Glutamatergic neuron (in vitro differentiated cells): ENCODE results near the gene PTPRT. TPM values are rescaled to one million over a fixed set of nuclear protein-coding genes. Genes with fewer than 3 reads are reported as not detected.
A peak's percentile ranks its signal among the peaks of the same experiment; 100 is the strongest.

Experiments
- DNase-seq: peaks from one replicate; pipeline ENCODE4 v3.0.0; 2022
- H3K27ac Mint-ChIP-seq: one replicate; pipeline ENCODE4 v1.8.0; 2020; ENCODE audit warnings: mild to moderate bottlenecking, mixed read lengths, inconsistent platforms; ENCODE audit not compliant: unreplicated experiment
- H3K27me3 Mint-ChIP-seq: one replicate; pipeline ENCODE4 v1.8.0; 2020; ENCODE audit warnings: mild to moderate bottlenecking, moderate library complexity, mixed read lengths, inconsistent platforms; ENCODE audit not compliant: unreplicated experiment
- H3K36me3 Mint-ChIP-seq: one replicate; pipeline ENCODE4 v1.8.0; 2020; ENCODE audit warnings: mild to moderate bottlenecking, mixed read lengths, inconsistent platforms; ENCODE audit not compliant: unreplicated experiment
- H3K4me1 Mint-ChIP-seq: one replicate; pipeline ENCODE4 v1.8.0; 2020; ENCODE audit warnings: mild to moderate bottlenecking, low read depth, mixed read lengths, inconsistent platforms; ENCODE audit not compliant: unreplicated experiment
- H3K4me3 Mint-ChIP-seq: one replicate; pipeline ENCODE4 v1.8.0; 2020; ENCODE audit warnings: mild to moderate bottlenecking, mixed read lengths, inconsistent platforms; ENCODE audit not compliant: unreplicated experiment
- H3K9me3 Mint-ChIP-seq: one replicate; pipeline ENCODE4 v1.8.0; 2020; ENCODE audit warnings: mild to moderate bottlenecking, moderate library complexity, mixed read lengths, inconsistent platforms; ENCODE audit not compliant: unreplicated experiment
- CTCF ChIP-seq: fragments of 200-600 bp; sonication (generic); IDR thresholded peaks from one replicate; pipeline ENCODE4 v1.5.0; 2021; ENCODE audit not compliant: partially characterized antibody, unreplicated experiment
- total RNA-seq: library from RNA; stranded (reverse); fragmentation: NEBNext Ultra II Directional; extraction: Animal tissue kit (Norgen Biotek cat#: 25700); gene quantifications from one replicate; pipeline ENCODE4 v1.2.1, GENCODE V29; 2021; ENCODE audit not compliant: unreplicated experiment

Gene PTPRT
- total RNA-seq, 1 donor from 2014 or later = 1.9 TPM

GRCh38 chr20:43102394-43102793 lies 87.3 kb downstream of the PTPRT start:
- Mint-ChIP-seq H3K27me3 (peaks cover 1% of the 10 kb centered on the region), H3K27ac (no peak overlapping the region), H3K4me1 (peaks cover 5% of the 10 kb centered on the region), H3K4me3 (no peak overlapping the region), H3K36me3 (peaks cover 5% of the 10 kb centered on the region), H3K9me3 (peaks cover 3% of the 10 kb centered on the region)
- peak; percentile 54 for DNase-seq
- peak; percentile 69 for TF ChIP-seq CTCF

- Mint-ChIP-seq H3K9me3 (peaks cover 2% of the 10 kb centered on the region), H3K27me3 (peaks cover 1% of the 10 kb centered on the region), H3K27ac (no peak overlapping the region), H3K36me3 (peaks cover 12% of the 10 kb centered on the region), H3K4me1 (peaks cover 6% of the 10 kb centered on the region), H3K4me3 (no peak overlapping the region)
- DNase-seq = no peak
- no peak for TF ChIP-seq CTCF
Observed at GRCh38 chr20:43096931-43097260, 92.8 kb downstream of the PTPRT start.

- peak; percentile 54 for DNase-seq
- Mint-ChIP-seq H3K9me3 (peaks cover 2% of the 10 kb centered on the region), H3K36me3 (peaks cover 11% of the 10 kb centered on the region), H3K4me3 (no peak overlapping the region), H3K27me3 (peaks cover 1% of the 10 kb centered on the region), H3K4me1 (peaks cover 10% of the 10 kb centered on the region), H3K27ac (no peak overlapping the region)
- no peak for TF ChIP-seq CTCF
Observed at GRCh38 chr20:43096126-43096930, 93.4 kb downstream of the PTPRT start.

- no peaks in the 10 kb centered on the region for H3K9me3 Mint-ChIP-seq
- no peak overlapping the region for H3K27ac Mint-ChIP-seq
- no peaks in the 10 kb centered on the region for H3K27me3 Mint-ChIP-seq
- no peak for TF ChIP-seq CTCF
- H3K4me3 Mint-ChIP-seq = no peak overlapping the region
- peaks cover 11% of the 10 kb centered on the region for H3K36me3 Mint-ChIP-seq
- peaks cover 10% of the 10 kb centered on the region for H3K4me1 Mint-ChIP-seq
- no peak for DNase-seq
Observed at GRCh38 chr20:43095034-43095433, 94.7 kb downstream of the PTPRT start.

GRCh38 chr20:43092386-43093088 lies 97.2 kb downstream of the PTPRT start:
- no peaks in the 10 kb centered on the region for H3K9me3 Mint-ChIP-seq
- H3K36me3 Mint-ChIP-seq = peaks cover 11% of the 10 kb centered on the region
- no peak for TF ChIP-seq CTCF
- DNase-seq = no peak
- H3K27ac Mint-ChIP-seq = no peak overlapping the region
- peaks cover 10% of the 10 kb centered on the region for H3K4me1 Mint-ChIP-seq
- no peak overlapping the region for H3K4me3 Mint-ChIP-seq
- H3K27me3 Mint-ChIP-seq = no peaks in the 10 kb centered on the region
